Body of pancreas (tissue), 4 donors: ENCODE results near the gene SEMA4C. TPM values are rescaled to one million over a fixed set of nuclear protein-coding genes. Genes with fewer than 3 reads are reported as not detected.
A peak's percentile ranks its signal among the peaks of the same experiment; 100 is the strongest.

ENCODE experiments used
- ATAC-seq: fragments of 150-250 bp; one replicate; pipeline ENCODE4 v1.9.1; 2016
- DNase-seq, 4 donors: peaks; one replicate each; pipeline ENCODE4 v3.0.0-alpha.2; 2019
- H3K27ac ChIP-seq, 4 donors: fragments of 200-600 bp; sonication (generic); 1 replicate in 3 of 4; 2 replicates in 1 of 4; pipeline versions ENCODE4 v1.5.1 to v1.6.1; 2016 to 2019; ENCODE audit warnings: mild to moderate bottlenecking in 1 of 4, mixed read lengths in 1 of 4, moderate library complexity in 1 of 4
- H3K27me3 ChIP-seq, 2 donors: fragments of 200-600 bp; sonication (generic); one replicate each; pipeline ENCODE4 v1.6.0; 2016; ENCODE audit warnings: mild to moderate bottlenecking in 1 of 2
- H3K36me3 ChIP-seq, 2 donors: fragments of 200-600 bp; sonication (generic); replicated peaks in 1 of 2; 2 replicates each; pipeline ENCODE4 v1.5.1; 2016; ENCODE audit warnings: low read depth in 2 of 2; ENCODE audit not compliant: insufficient read depth in 1 of 2
- H3K4me1 ChIP-seq: fragments of 200-600 bp; sonication (generic); one replicate; pipeline ENCODE4 v1.6.0; 2016
- H3K4me3 ChIP-seq, 2 donors: fragments of 200-600 bp; sonication (generic); 1 replicate in 1 of 2; 2 replicates in 1 of 2; pipeline ENCODE4 v1.5.1; 2016 to 2019
- H3K9me3 ChIP-seq, 3 donors: fragments of 200-600 bp; sonication (generic); 1 replicate in 2 of 3; 2 replicates in 1 of 3; pipeline ENCODE4 v1.5.1; 2016
- POLR2A ChIP-seq, 3 donors: fragments of 450-650 bp; IDR thresholded peaks; one replicate each; pipeline ENCODE4 v1.6.1; 2016; ENCODE audit warnings: antibody characterized with exemption in 3 of 3, mild to moderate bottlenecking in 2 of 3
- WGBS, 2 donors: methylation state at CpG; one replicate each; pipeline ENCODE4 v1.1.5; 2017; 5-methylcytosine and 5-hydroxymethylcytosine counted together
- intact Hi-C: fragments of 100-400 bp; cut with DNase I; formaldehyde crosslinking; loops from one replicate; pipeline ENCODE4 v1.15.1; 2023
- total RNA-seq, 2 donors: library from RNA; depleted of rRNA; stranded (reverse); fragments of >200 nt; gene quantifications; one replicate each; pipeline ENCODE4 v1.1.0, GENCODE V29; 2016
- TF ChIP-seq, protein P1 (sequence below), 7 experiments: fragments of 450-650 bp in 4 of 7; fragments of 200-600 bp in 3 of 7; sonication (generic) in 3 of 7; IDR thresholded peaks; one replicate each; pipeline ENCODE4 v1.5.1; 2016 to 2019; ENCODE audit warnings: antibody characterized with exemption in 7 of 7

The SEMA4C gene
- total RNA-seq, 2 donors from 2014 or later: 11.2 to 13.7 TPM

DNA sequence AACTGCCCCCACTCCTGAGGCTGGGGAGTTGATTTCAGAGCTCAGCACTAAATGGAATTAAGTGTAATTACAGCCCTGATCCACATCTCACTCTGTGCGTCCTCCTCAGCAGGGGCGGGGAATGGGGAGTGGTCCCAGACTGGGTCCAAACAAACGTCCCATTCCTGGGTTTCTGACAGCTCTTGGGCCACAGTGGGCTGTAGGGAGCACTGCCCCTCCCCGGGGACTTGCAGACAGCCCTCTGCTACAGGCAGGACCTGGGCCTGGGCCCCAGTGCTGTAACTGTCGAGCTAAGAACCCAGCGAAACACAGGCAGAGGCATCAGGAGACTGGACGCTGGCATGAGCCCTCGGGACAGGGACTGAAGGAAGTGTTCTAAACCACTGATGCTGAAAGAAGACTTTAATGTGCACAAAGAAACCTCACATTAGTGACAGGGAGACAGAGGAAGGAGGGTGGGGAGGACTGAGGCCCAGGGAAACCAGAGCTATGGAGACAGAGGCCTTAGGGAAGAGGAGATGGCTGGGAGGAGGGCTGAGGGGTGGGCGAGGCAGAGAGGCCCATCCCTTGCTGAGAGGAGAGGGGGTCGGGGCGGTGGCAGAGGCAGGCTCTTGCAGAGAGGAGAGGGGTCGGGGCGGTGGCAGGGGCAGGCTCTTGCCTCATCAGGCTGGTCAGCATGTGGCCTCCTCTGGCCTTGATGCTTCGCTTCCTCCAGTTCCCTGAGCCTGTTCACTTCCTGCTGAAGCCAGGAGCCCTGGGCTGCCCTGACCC is 5.8 kb upstream of the SEMA4C start:
- no peak overlapping the region for H3K4me3 ChIP-seq
- no peak for DNase-seq
- intact Hi-C loops: no loop called here
- H3K36me3 ChIP-seq: no peaks in the 10 kb centered on the region
- H3K27me3 ChIP-seq: no peaks in the 10 kb centered on the region
- WGBS, 2 donors: 65 to 72% methylated on average over 10 to 14 of the region's 14 CpGs
- ATAC-seq: no peak
- H3K4me1 ChIP-seq: peaks cover 29% of the 10 kb centered on the region
- no peak overlapping the region for H3K27ac ChIP-seq
- no peak for TF ChIP-seq POLR2A (IDR thresholded peaks at IDR 0.05)
- TF ChIP-seq, protein P1, sequence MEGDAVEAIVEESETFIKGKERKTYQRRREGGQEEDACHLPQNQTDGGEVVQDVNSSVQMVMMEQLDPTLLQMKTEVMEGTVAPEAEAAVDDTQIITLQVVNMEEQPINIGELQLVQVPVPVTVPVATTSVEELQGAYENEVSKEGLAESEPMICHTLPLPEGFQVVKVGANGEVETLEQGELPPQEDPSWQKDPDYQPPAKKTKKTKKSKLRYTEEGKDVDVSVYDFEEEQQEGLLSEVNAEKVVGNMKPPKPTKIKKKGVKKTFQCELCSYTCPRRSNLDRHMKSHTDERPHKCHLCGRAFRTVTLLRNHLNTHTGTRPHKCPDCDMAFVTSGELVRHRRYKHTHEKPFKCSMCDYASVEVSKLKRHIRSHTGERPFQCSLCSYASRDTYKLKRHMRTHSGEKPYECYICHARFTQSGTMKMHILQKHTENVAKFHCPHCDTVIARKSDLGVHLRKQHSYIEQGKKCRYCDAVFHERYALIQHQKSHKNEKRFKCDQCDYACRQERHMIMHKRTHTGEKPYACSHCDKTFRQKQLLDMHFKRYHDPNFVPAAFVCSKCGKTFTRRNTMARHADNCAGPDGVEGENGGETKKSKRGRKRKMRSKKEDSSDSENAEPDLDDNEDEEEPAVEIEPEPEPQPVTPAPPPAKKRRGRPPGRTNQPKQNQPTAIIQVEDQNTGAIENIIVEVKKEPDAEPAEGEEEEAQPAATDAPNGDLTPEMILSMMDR (IDR thresholded peaks at IDR 0.05): no peak
- H3K9me3 ChIP-seq: no peaks in the 10 kb centered on the region

GRCh38 chr2:96874198-96874831 is 4.4 kb upstream of the SEMA4C start:
- no peak for DNase-seq
- 19 to 29% methylated on average over 14 to 18 of the region's 18 CpGs for WGBS, 2 donors
- no peak overlapping the region for H3K4me3 ChIP-seq
- no peaks in the 10 kb centered on the region for H3K36me3 ChIP-seq
- peaks cover 37% of the 10 kb centered on the region for H3K4me1 ChIP-seq
- peak overlapping the region in 2 of 4 donors; percentile 60 to 79 for H3K27ac ChIP-seq
- TF ChIP-seq POLR2A (IDR thresholded peaks at IDR 0.05): peak in 2 of 3 donors; percentile 21 to 29
- TF ChIP-seq, protein P1 (IDR thresholded peaks at IDR 0.05): no peak
- no peaks in the 10 kb centered on the region for H3K27me3 ChIP-seq
- ATAC-seq: peak; percentile 22
- intact Hi-C loops: no loop called here
- no peaks in the 10 kb centered on the region for H3K9me3 ChIP-seq

- no peak for ATAC-seq
- peaks cover 37% of the 10 kb centered on the region for H3K4me1 ChIP-seq
- no peak for TF ChIP-seq POLR2A (IDR thresholded peaks at IDR 0.05)
- TF ChIP-seq, protein P1 (IDR thresholded peaks at IDR 0.05): no peak
- no peaks in the 10 kb centered on the region for H3K36me3 ChIP-seq
- H3K27me3 ChIP-seq: no peaks in the 10 kb centered on the region
- intact Hi-C loops: no loop called here
- H3K27ac ChIP-seq: peak overlapping the region in 2 of 4 donors; percentile 60 to 79
- DNase-seq: peak in 1 of 4 donors; percentile 53
- WGBS, 2 donors: 57 to 80% methylated on average over 4 to 8 of the region's 8 CpGs
- no peak overlapping the region for H3K4me3 ChIP-seq
- no peaks in the 10 kb centered on the region for H3K9me3 ChIP-seq
Observed at GRCh38 chr2:96873651-96874096, 3.8 kb upstream of the SEMA4C start.

GRCh38 chr2:96872591-96873349 is 2.9 kb upstream of the SEMA4C start:
- 61% methylated on average over 12 to 14 of the region's 14 CpGs for WGBS, 2 donors
- intact Hi-C loops: no loop called here

More at GRCh38 chr2:96872591-96873349, 2.9 kb upstream of the SEMA4C start:
- Histone ChIP-seq H3K4me1 (peaks cover 42% of the 10 kb centered on the region), H3K36me3 (no peaks in the 10 kb centered on the region), H3K27ac (peak overlapping the region in 2 of 4 donors; percentile 60 to 79), H3K4me3 (no peak overlapping the region), H3K9me3 (no peaks in the 10 kb centered on the region), H3K27me3 (no peaks in the 10 kb centered on the region)
- TF ChIP-seq, protein P1 (IDR thresholded peaks at IDR 0.05): no peak
- no peak for TF ChIP-seq POLR2A (IDR thresholded peaks at IDR 0.05)
- ATAC-seq (no peak), DNase-seq (peak in 2 of 4 donors; percentile 17 to 38)
